Aorta (tissue), 5 donors: Measurements from ENCODE around the gene TTC27. TPM values are rescaled to one million over a fixed set of nuclear protein-coding genes. Genes with fewer than 3 reads are reported as not detected.

ENCODE experiments used
- ATAC-seq: fragments of 200-7000 bp; cut with Tn5 transposase; one replicate; pipeline ENCODE4 v1.9.1; 2022; ENCODE audit warnings: moderate library complexity; ENCODE audit not compliant: low FRiP score
- DNase-seq, 2 donors: peaks; one replicate each; pipeline ENCODE4 v3.0.0-alpha.2; 2020
- H3K27ac ChIP-seq, 2 donors: one replicate each; pipeline ENCODE4 v1.5.1; 2013; ENCODE audit warnings: low read length in 2 of 2, mild to moderate bottlenecking in 2 of 2, moderate library complexity in 2 of 2, control low read depth in 1 of 2, inconsistent platforms in 1 of 2, low read depth in 1 of 2
- H3K27me3 ChIP-seq, 2 donors: one replicate each; pipeline ENCODE4 v1.6.1; 2013; ENCODE audit warnings: control low read depth in 1 of 2, low read length in 1 of 2, mild to moderate bottlenecking in 1 of 2, moderate library complexity in 1 of 2; ENCODE audit not compliant: insufficient read depth in 2 of 2, control insufficient read depth in 1 of 2
- H3K36me3 ChIP-seq, 2 donors: one replicate each; pipeline ENCODE4 v1.6.1; 2013; ENCODE audit warnings: control low read depth in 1 of 2, low read length in 1 of 2, mild to moderate bottlenecking in 1 of 2; ENCODE audit not compliant: insufficient read depth in 2 of 2, control insufficient read depth in 1 of 2
- H3K4me1 ChIP-seq, 2 donors: one replicate each; pipeline ENCODE4 v1.6.1; 2013; ENCODE audit warnings: low read length in 2 of 2, control low read depth in 1 of 2, mild to moderate bottlenecking in 1 of 2, moderate library complexity in 1 of 2; ENCODE audit not compliant: insufficient read depth in 2 of 2, control insufficient read depth in 1 of 2
- H3K4me3 ChIP-seq, 2 donors: one replicate each; pipeline ENCODE4 v1.5.1; 2013; ENCODE audit warnings: low read length in 2 of 2, control low read depth in 1 of 2, mild to moderate bottlenecking in 1 of 2
- H3K9me3 ChIP-seq: one replicate; pipeline ENCODE4 v1.6.1; 2013; ENCODE audit warnings: mild to moderate bottlenecking, low read length; ENCODE audit not compliant: control insufficient read depth
- WGBS, 2 donors: extraction: QIAGEN DNeasy Blood & Tissue Kit; methylation state at CpG; one replicate each; pipeline ENCODE4 v1.1.7; 2013; 5-methylcytosine and 5-hydroxymethylcytosine counted together
- intact Hi-C, 2 donors: fragments of 100-400 bp; cut with DNase I; formaldehyde crosslinking; loops; one replicate each; pipeline versions ENCODE4 v1.14.2 to v1.15.0; 2022
- polyA plus RNA-seq, 2 donors: library from polyadenylated mRNA; stranded (reverse); fragments of 200-250 nt; gene quantifications; one replicate each; pipeline ENCODE4 v1.2.3, GENCODE V29; 2013
- total RNA-seq, 2 donors: library from RNA; stranded (reverse); fragmentation: NEBNext Ultra II Directional; extraction: Animal tissue kit (Norgen Biotek cat#: 25700); gene quantifications; one replicate each; pipeline ENCODE4 v1.2.1, GENCODE V29; 2021
- donor health status: healthy with polysubstance abuse.
- donor health status: Bipolar disorder and iron deficiency.
- donor health status: DM: no; HTN: no; CAD: no.
- donor health status: DM: no; HTN: no; CAD: no.
- donor health status: DM: yes; HTN: yes; CAD: no.

The TTC27 gene
- total and polyA plus RNA-seq, 4 donors: 5.0 to 22.4 (median 13.0) TPM

DNA sequence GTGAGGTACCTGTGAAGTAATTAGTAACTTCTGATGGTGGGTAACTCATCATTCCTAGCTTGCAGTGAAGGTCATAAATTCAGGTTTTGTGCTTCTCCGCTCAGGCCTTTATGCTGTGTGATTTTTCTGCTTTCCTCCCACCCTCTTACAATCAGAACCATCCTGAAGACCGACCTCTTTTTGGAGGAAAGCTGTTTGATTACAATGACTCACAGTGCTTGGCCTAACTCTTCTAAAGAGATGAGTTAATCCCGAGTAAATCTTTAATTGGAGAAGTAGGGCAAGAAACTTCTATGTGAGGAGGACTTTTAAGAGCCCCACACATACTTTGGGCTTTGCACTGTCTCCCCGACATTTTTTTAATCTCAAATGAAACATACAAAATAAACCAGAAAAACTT lies 53.1 kb downstream of the TTC27 start:
- intact Hi-C loops: no loop called here
- H3K36me3 ChIP-seq: peaks cover 0 to 2% of the 10 kb centered on the region in 2 donors
- 42 to 46% methylated on average over 4 of the region's 4 CpGs for WGBS, 2 donors
- no peak for ATAC-seq
- no peak overlapping the region for H3K27ac ChIP-seq
- H3K4me3 ChIP-seq: no peak overlapping the region
- H3K27me3 ChIP-seq: no peaks in the 10 kb centered on the region
- DNase-seq: no peak
- no peaks in the 10 kb centered on the region for H3K4me1 ChIP-seq
- H3K9me3 ChIP-seq: no peaks in the 10 kb centered on the region

DNA sequence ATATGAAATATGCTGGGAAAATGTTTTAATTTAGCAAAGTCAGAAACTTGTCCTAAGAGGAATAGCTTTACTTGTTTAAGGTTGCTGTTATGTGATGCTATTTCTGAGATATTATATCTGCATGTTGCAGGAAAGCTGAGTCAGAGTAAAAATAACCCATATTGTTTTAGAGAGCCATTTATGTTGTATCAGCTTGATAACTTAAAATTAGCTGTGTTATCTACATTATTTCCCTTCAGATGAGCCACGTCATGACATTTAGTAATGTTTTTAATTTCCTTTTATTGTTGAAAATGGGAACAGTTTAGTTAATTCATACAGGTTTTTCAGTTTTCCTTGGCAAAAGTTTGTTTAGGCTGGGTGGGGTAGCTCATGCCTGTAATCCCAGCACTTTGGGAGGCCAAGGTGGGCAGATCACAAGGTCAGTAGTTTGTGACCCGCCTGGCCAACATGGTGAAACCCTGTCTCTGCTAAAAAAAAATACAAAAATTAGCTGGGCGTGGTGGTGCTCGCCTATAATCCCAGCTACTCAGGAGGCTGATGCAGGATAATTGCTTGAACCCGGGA lies 55.8 kb downstream of the TTC27 start:
- no peaks in the 10 kb centered on the region for H3K9me3 ChIP-seq
- no peak overlapping the region for H3K27ac ChIP-seq
- H3K4me3 ChIP-seq: no peak overlapping the region
- no peak for DNase-seq
- 39 to 57% methylated on average over 5 of the region's 5 CpGs for WGBS, 2 donors
- intact Hi-C loops: no loop called here
- no peak for ATAC-seq
- H3K27me3 ChIP-seq: no peaks in the 10 kb centered on the region
- peaks cover 0 to 2% of the 10 kb centered on the region in 2 donors for H3K36me3 ChIP-seq
- H3K4me1 ChIP-seq: no peaks in the 10 kb centered on the region

DNA sequence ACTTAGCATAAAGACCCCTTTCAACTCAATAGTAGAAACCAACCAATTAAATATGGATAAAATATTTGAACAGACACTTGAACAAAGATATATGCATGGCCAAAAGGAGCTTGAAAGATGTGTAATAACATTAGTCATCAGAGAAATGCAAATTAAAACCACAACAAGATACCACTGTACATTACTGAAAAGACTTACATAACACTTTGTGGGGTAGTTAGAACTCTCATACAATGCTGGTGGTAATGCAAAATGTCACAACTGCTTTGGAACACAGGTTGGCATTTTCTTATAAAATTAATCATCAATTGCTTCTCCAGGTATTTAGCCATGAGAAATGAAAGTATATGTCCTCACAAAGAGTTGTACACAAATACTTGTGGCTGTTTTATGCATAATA lies 60.7 kb downstream of the TTC27 start:
- H3K4me3 ChIP-seq: no peak overlapping the region
- H3K4me1 ChIP-seq: no peaks in the 10 kb centered on the region
- H3K27me3 ChIP-seq: no peaks in the 10 kb centered on the region
- H3K9me3 ChIP-seq: no peaks in the 10 kb centered on the region
- no peak for ATAC-seq
- H3K36me3 ChIP-seq: no peaks in the 10 kb centered on the region
- intact Hi-C loops: no loop called here
- no peak overlapping the region for H3K27ac ChIP-seq
- no peak for DNase-seq

DNA sequence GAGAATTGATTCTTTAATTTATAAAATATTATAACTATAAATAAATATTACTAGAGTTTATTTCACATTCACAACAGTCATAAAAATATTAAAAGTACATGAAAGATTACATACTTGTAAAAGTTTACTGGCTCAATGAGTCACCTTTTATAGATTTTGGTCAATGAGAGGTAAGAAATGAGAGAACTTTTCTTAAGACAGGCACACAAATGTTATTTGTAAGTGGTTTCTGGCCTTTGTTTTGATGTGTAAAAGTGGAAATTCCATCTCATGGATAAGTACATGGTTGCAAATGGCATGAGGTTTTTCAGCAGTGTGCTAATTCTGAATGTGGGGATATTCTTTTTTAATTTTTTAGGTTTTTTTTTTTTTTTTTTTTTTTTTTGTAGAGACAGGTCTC lies 63.8 kb downstream of the TTC27 start:
- H3K4me1 ChIP-seq: no peaks in the 10 kb centered on the region
- H3K27me3 ChIP-seq: no peaks in the 10 kb centered on the region
- H3K4me3 ChIP-seq: no peak overlapping the region
- no peak overlapping the region for H3K27ac ChIP-seq
- H3K9me3 ChIP-seq: no peaks in the 10 kb centered on the region
- no peak for ATAC-seq
- DNase-seq: no peak
- H3K36me3 ChIP-seq: no peaks in the 10 kb centered on the region
- intact Hi-C loops: no loop called here

DNA sequence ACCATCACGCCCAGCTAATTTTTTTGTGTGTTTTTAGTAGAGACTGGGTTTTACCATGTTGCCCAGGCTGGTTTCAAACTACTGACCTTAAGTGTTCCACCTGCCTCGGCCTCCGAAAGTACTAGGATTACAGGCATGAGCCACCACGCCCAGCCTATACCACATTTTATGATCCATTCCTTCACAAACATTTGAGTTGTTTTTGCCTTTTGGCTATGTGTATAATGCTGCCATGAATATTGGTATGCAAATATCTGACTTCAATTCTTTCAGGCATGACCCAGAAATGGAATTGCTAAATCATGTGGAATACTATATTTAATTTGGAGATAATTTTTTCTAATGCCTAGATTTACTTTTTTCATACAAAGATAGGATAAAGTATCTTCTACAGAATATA lies 68.6 kb downstream of the TTC27 start:
- intact Hi-C loops: no loop called here
- no peak overlapping the region for H3K4me3 ChIP-seq
- H3K36me3 ChIP-seq: no peaks in the 10 kb centered on the region
- DNase-seq (no peak), ATAC-seq (no peak)
- no peaks in the 10 kb centered on the region for H3K27me3 ChIP-seq
- no peaks in the 10 kb centered on the region for H3K9me3 ChIP-seq
- H3K4me1 ChIP-seq: peaks cover 0 to 2% of the 10 kb centered on the region in 2 donors
- 97 to 98% methylated on average over 4 of the region's 4 CpGs for WGBS, 2 donors
- no peak overlapping the region for H3K27ac ChIP-seq

DNA sequence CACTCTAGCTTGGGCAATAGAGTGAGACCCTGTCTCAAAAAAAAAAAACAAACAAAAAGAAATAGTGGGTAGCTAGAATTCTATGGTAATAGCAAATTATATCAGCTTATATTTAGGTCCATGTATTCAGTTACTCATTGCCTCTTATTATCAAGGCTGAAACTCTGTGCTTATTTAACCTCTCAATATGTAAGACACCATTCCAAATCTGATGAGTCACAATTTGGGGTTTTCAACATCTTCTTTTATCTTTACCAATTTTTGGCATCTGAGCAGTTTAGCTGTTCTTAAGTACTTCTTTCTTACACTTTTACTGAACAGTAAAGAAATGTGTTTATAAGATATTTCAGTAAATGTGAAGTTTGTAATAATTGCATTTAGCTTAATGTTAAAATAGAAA lies 69.3 kb downstream of the TTC27 start:
- no peaks in the 10 kb centered on the region for H3K27me3 ChIP-seq
- intact Hi-C loops: no loop called here
- H3K9me3 ChIP-seq: no peaks in the 10 kb centered on the region
- no peak overlapping the region for H3K4me3 ChIP-seq
- DNase-seq (no peak), ATAC-seq (no peak)
- H3K36me3 ChIP-seq: no peaks in the 10 kb centered on the region
- H3K27ac ChIP-seq: no peak overlapping the region
- peaks cover 0 to 2% of the 10 kb centered on the region in 2 donors for H3K4me1 ChIP-seq

DNA sequence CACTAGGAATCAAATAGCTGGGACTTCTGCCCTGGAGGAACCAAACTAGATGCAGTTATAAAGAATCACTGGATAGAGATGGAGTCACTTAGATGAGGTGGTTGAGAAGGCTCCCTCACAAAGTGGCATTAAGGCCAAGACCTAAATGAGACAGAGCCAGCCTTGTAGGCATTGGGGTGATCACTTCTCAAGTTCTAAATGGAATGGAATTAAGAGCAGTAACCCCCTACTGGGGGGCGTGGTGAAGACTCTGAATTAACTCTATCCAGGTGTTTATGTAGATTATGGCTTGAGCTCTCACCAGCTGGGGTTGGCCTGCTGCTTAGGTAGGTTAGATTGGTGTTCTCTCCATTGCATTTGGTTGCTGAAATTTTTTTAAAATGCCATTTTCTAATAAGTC lies 71.3 kb downstream of the TTC27 start:
- 90 to 99% methylated on average over 1 of the region's 1 CpG for WGBS, 2 donors
- no peak for ATAC-seq
- intact Hi-C loops: no loop called here

DNA sequence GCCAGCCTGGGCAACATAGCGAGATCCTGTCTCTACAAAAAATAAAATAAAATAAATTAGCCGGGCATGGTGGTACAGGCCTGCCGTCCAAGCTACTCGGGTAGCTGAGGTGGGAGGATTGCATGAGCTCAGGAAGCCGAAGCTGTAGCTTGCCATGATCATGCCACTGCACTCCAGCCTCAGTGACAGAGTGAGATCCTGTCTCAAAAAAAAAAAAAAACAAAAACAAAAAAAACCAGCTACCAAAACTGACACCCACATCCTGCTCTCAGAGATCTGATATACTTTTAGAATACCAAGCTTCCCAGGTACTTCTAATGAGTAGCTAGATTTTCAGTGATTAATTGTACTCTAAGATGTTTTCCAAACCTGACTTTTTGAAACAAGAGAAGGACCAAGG lies 74.0 kb downstream of the TTC27 start:
- Histone ChIP-seq H3K27me3 (no peaks in the 10 kb centered on the region), H3K4me3 (no peak overlapping the region), H3K27ac (no peak overlapping the region), H3K36me3 (no peaks in the 10 kb centered on the region), H3K4me1 (peaks cover 0 to 2% of the 10 kb centered on the region in 2 donors), H3K9me3 (no peaks in the 10 kb centered on the region)
- DNase-seq: no peak
- intact Hi-C loops: no loop called here
- no peak for ATAC-seq
- WGBS, 2 donors: 95 to 99% methylated on average over 5 of the region's 5 CpGs

More for the DNA sequence above, 71.3 kb downstream of the TTC27 start:
- Histone ChIP-seq H3K9me3 (no peaks in the 10 kb centered on the region), H3K36me3 (no peaks in the 10 kb centered on the region), H3K4me3 (no peak overlapping the region), H3K4me1 (peaks cover 0 to 2% of the 10 kb centered on the region in 2 donors), H3K27me3 (no peaks in the 10 kb centered on the region), H3K27ac (no peak overlapping the region)
- DNase-seq: no peak

DNA sequence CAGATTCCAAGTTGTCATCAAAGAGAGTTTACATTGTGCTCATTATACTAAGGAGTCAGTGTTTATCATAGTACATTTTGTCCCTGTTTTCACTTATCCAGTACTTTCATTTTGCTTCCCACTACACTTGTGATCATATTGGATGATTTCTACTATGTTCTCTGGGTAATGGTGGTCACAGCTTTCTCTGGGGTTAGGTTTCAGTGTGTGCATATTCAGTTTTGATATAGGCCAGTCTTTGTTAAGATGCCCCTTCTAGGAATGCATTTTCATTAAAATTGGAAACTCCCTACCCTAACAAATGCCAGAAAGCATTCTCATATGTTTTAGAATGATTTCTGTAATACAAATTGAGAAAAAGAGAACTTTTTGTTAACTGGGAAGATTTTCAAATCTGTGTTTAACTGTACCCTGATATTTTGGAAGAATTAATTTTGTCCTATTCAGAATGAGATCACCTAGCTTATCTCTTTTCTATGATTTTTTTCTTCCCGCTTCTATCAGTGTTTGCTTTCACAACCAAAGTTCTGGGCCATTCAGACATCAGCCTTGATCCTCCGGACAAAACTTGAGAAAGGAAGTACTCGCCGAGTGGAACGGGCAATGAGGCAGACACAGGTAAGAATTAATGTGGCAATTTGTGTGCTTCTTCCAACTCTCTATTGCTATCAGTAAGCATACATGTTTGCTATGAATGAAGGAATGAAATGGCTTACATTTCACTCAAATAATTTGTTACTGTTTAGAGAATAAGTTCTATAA lies 74.6 kb downstream of the TTC27 start:
- Histone ChIP-seq H3K36me3 (no peaks in the 10 kb centered on the region), H3K4me1 (peaks cover 0 to 2% of the 10 kb centered on the region in 2 donors), H3K27ac (no peak overlapping the region), H3K27me3 (no peaks in the 10 kb centered on the region), H3K4me3 (no peak overlapping the region), H3K9me3 (no peaks in the 10 kb centered on the region)
- intact Hi-C loops: no loop called here
- no peak for DNase-seq
- 25 to 28% methylated on average over 5 of the region's 5 CpGs for WGBS, 2 donors
- no peak for ATAC-seq
